Heart left ventricle (tissue), 16 donors: ENCODE results near the gene DNAJB7. TPM values are rescaled to one million over a fixed set of nuclear protein-coding genes. Genes with fewer than 3 reads are reported as not detected.
"Not testable (repeated sequence)": the region's sequence is repeated elsewhere in the genome, so short reads cannot be mapped to it uniquely, and the experiment has no call there.

Source experiments
- ATAC-seq, 4 donors: fragments of 200-7000 bp; cut with Tn5 transposase; one replicate each; pipeline ENCODE4 v1.9.1; 2020 to 2022; ENCODE audit warnings: moderate library complexity in 4 of 4, mild to moderate bottlenecking in 3 of 4, moderate number of reproducible peaks in 1 of 4
- DNase-seq, 5 donors: peaks; one replicate each; pipeline ENCODE4 v3.0.0-alpha.2; 2020
- H3K27ac ChIP-seq, 12 donors: fragments of 200-600 bp; sonication (generic) in 4 of 12; one replicate each; pipeline versions ENCODE4 v1.5.0 to v1.8.0; 2016 to 2022; ENCODE audit warnings: mild to moderate bottlenecking in 2 of 12
- H3K27me3 ChIP-seq, 9 donors: fragments of 200-600 bp; sonication (generic) in 2 of 9; one replicate each; pipeline versions ENCODE4 v1.5.1 to v1.8.0; 2016 to 2022; ENCODE audit warnings: mild to moderate bottlenecking in 3 of 9
- H3K36me3 ChIP-seq, 9 donors: fragments of 200-600 bp; sonication (generic) in 2 of 9; one replicate each; pipeline versions ENCODE4 v1.5.0 to v1.8.0; 2018 to 2022; ENCODE audit warnings: mild to moderate bottlenecking in 2 of 9
- H3K4me1 ChIP-seq, 12 donors: fragments of 200-600 bp; sonication (generic) in 4 of 12; one replicate each; pipeline versions ENCODE4 v1.5.0 to v1.8.0; 2016 to 2022; ENCODE audit warnings: mild to moderate bottlenecking in 3 of 12
- H3K4me3 ChIP-seq, 12 donors: fragments of 200-600 bp; sonication (generic) in 4 of 12; one replicate each; pipeline versions ENCODE4 v1.5.0 to v1.8.0; 2017 to 2022; ENCODE audit warnings: mild to moderate bottlenecking in 9 of 12, moderate library complexity in 4 of 12
- H3K9me3 ChIP-seq, 12 donors: fragments of 200-600 bp; sonication (generic) in 4 of 12; one replicate each; pipeline versions ENCODE4 v1.5.0 to v1.8.0; 2016 to 2022; ENCODE audit warnings: mild to moderate bottlenecking in 1 of 12
- POLR2A ChIP-seq, 2 donors: fragments of 450-650 bp; IDR thresholded peaks; one replicate each; pipeline ENCODE4 v1.6.1; 2017; ENCODE audit warnings: antibody characterized with exemption in 2 of 2, mild to moderate bottlenecking in 2 of 2, moderate library complexity in 2 of 2
- WGBS, 4 donors: extraction: QIAGEN DNeasy Blood & Tissue Kit in 2 of 4; methylation state at CpG; one replicate each; pipeline versions ENCODE4 v1.1.5 to v1.1.7; 2013 to 2018; 5-methylcytosine and 5-hydroxymethylcytosine counted together
- intact Hi-C, 10 donors: fragments of 100-400 bp; cut with DNase I; formaldehyde crosslinking; loops; one replicate each; pipeline versions ENCODE4 v1.11.1 to v1.14.2; 2022
- polyA plus RNA-seq, 2 donors: library from polyadenylated mRNA; stranded (reverse); fragments of 200-250 nt; gene quantifications; one replicate each; pipeline ENCODE4 v1.2.3, GENCODE V29; 2013
- total RNA-seq, 9 donors: library from RNA; depleted of rRNA in 2 of 9; stranded (reverse); fragments of >200 nt in 2 of 9; fragmentation: NEBNext Ultra II Directional in 3 of 9; extraction: Animal tissue kit (Norgen Biotek cat#: 25700) in 3 of 9; gene quantifications; one replicate each; pipeline versions ENCODE4 v1.1.0 to v1.2.4, GENCODE V29; 2016 to 2023
- TF ChIP-seq, protein P1 (sequence below), 12 donors: fragments of 200-600 bp; sonication (generic) in 4 of 12; IDR thresholded peaks; one replicate each; pipeline versions ENCODE4 v1.5.0 to v1.8.0; 2018 to 2022; ENCODE audit warnings: antibody characterized with exemption in 12 of 12, mild to moderate bottlenecking in 5 of 12
- donor health status: ischemic (EF 13 %, LVEDD 7.1; RV severe dilation, severe dysfunction).
- donor health status: healthy with polysubstance abuse.
- donor health status: DM: no; HTN: yes; CAD: no.
- donor health status: DM: no; HTN: no; CAD: no.
- donor health status: ischemic (EF 25% LVEDD 6.9; RV normal size, moderate dysfunction).
- donor health status: ischemic (EF 25% LVEDD 5.7; RV mildly dilated, moderate dysfunction).
- donor health status: healthy.
- donor health status: DM: yes; HTN: yes; CAD: no.
- donor health status: ischemic (EF 35%, LVEDD 5.7; RV mildly dilated, moderate dysfunction).
- donor health status: nonischemic (EF 11% LVEDD 7.7; RV severe dilation, severe dysfunction).
- donor health status: DM: yes; HTN: yes; CAD: no.
- donor health status: PGD.
- donor health status: ischemic (EF 29% LVEDD 5.4; RV normal size, mild dysfunction).
- donor health status: nonischemic (EF 23%, LVEDD 6.1; RV moderate dilation, normal function).

DNAJB7 gene
- total and polyA plus RNA-seq, 11 donors = not detected

DNA sequence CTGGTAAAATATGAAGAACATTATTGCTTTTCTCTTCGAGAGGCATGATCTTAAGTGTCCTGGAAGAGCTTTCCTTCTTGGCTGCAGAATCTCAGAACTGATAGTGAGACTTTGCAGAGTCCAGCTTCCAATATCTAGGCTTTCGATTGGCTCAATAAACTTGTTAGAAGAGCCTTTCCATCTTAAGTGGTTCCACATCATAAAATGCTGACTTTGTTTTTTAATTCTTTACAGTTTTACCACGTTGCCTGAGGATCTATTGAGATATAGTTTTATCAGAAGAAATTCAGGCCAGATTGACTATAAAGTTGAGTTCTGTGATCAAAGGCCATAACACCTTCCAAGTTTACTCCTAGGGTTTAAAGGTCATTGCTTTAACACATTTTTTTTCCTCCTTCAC lies 15.6 kb upstream of the DNAJB7 start:
- H3K9me3 ChIP-seq = no peaks in the 10 kb centered on the region
- no peaks in the 10 kb centered on the region for H3K27me3 ChIP-seq
- peaks cover 0 to 77% (median 21%) of the 10 kb centered on the region in 9 donors for H3K36me3 ChIP-seq
- ATAC-seq (no peak), DNase-seq (no peak)
- 76 to 81% (median 79%) methylated on average over 3 of the region's 3 CpGs for WGBS, 4 donors
- no peak overlapping the region for H3K27ac ChIP-seq
- no peaks in the 10 kb centered on the region for H3K4me1 ChIP-seq
- H3K4me3 ChIP-seq = no peak overlapping the region
- TF ChIP-seq, protein P1, sequence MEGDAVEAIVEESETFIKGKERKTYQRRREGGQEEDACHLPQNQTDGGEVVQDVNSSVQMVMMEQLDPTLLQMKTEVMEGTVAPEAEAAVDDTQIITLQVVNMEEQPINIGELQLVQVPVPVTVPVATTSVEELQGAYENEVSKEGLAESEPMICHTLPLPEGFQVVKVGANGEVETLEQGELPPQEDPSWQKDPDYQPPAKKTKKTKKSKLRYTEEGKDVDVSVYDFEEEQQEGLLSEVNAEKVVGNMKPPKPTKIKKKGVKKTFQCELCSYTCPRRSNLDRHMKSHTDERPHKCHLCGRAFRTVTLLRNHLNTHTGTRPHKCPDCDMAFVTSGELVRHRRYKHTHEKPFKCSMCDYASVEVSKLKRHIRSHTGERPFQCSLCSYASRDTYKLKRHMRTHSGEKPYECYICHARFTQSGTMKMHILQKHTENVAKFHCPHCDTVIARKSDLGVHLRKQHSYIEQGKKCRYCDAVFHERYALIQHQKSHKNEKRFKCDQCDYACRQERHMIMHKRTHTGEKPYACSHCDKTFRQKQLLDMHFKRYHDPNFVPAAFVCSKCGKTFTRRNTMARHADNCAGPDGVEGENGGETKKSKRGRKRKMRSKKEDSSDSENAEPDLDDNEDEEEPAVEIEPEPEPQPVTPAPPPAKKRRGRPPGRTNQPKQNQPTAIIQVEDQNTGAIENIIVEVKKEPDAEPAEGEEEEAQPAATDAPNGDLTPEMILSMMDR (IDR thresholded peaks at IDR 0.05) = no peak
- no peak for TF ChIP-seq POLR2A (IDR thresholded peaks at IDR 0.05)
- intact Hi-C loops = no loop called here

- WGBS, 4 donors = 54 to 81% (median 61%) methylated on average over 1 of the region's 1 CpG
- no peaks in the 10 kb centered on the region for H3K9me3 ChIP-seq
- TF ChIP-seq, protein P1 (IDR thresholded peaks at IDR 0.05) = no peak
- TF ChIP-seq POLR2A (IDR thresholded peaks at IDR 0.05) = no peak
- DNase-seq = no peak
- intact Hi-C loops = no loop called here
- H3K4me1 ChIP-seq = no peaks in the 10 kb centered on the region
- no peak overlapping the region for H3K27ac ChIP-seq
- H3K36me3 ChIP-seq = peaks cover 0 to 77% (median 16%) of the 10 kb centered on the region in 9 donors
- H3K27me3 ChIP-seq = no peaks in the 10 kb centered on the region
- H3K4me3 ChIP-seq = no peak overlapping the region
- ATAC-seq = no peak
Measured at GRCh38 chr22:40876907-40877306, 15.0 kb upstream of the DNAJB7 start.

- no peak overlapping the region for H3K27ac ChIP-seq
- H3K36me3 ChIP-seq = peaks cover 0 to 83% (median 26%) of the 10 kb centered on the region in 9 donors
- no peaks in the 10 kb centered on the region for H3K27me3 ChIP-seq
- WGBS, 4 donors = 92 to 99% (median 94%) methylated on average over 3 of the region's 3 CpGs
- intact Hi-C loops = no loop called here
- no peak for ATAC-seq
- no peaks in the 10 kb centered on the region for H3K4me1 ChIP-seq
- DNase-seq = no peak
- H3K9me3 ChIP-seq = no peaks in the 10 kb centered on the region
- H3K4me3 ChIP-seq = no peak overlapping the region
- TF ChIP-seq POLR2A (IDR thresholded peaks at IDR 0.05) = no peak
- TF ChIP-seq, protein P1 (IDR thresholded peaks at IDR 0.05) = no peak
Measured at GRCh38 chr22:40875111-40875510, 13.2 kb upstream of the DNAJB7 start.

DNA sequence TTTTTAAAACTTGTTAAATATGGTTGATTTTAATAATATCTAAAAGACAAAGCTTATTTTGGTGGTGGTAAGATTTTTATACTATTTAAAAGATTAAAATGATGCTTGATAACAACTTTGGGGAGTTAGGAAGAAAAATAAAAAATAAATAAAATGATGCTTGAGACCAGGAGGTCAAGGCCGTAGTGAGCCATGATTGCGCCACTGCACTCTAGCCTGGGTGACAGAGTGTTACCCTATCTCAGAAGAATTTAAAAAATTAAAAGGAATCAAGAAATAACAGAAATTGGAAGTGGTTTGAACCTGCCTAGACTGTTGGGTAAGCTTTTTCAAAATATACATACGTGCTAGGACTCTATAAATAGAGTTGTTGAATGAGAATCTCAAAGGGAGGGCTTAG lies 12.1 kb upstream of the DNAJB7 start:
- ATAC-seq (no peak), DNase-seq (no peak)
- intact Hi-C loops = no loop called here
- no peaks in the 10 kb centered on the region for H3K9me3 ChIP-seq
- no peaks in the 10 kb centered on the region for H3K4me1 ChIP-seq
- TF ChIP-seq, protein P1 (IDR thresholded peaks at IDR 0.05) = no peak
- TF ChIP-seq POLR2A (IDR thresholded peaks at IDR 0.05) = no peak
- no peak overlapping the region for H3K27ac ChIP-seq
- H3K27me3 ChIP-seq = no peaks in the 10 kb centered on the region
- H3K36me3 ChIP-seq = peaks cover 0 to 87% (median 36%) of the 10 kb centered on the region in 9 donors
- H3K4me3 ChIP-seq = no peak overlapping the region
- WGBS, 4 donors = 94 to 98% (median 95%) methylated on average over 3 of the region's 3 CpGs

- ATAC-seq, H3K27ac ChIP-seq, H3K27me3 ChIP-seq, H3K4me3 ChIP-seq, DNase-seq, intact Hi-C loops, H3K9me3 ChIP-seq: not testable (repeated sequence)
- Histone ChIP-seq H3K4me1 (peaks cover 0 to 10% (median 0%) of the 10 kb centered on the region in 12 donors), H3K36me3 (peaks cover 0 to 48% (median 28%) of the 10 kb centered on the region in 9 donors)
- WGBS, 4 donors = 85 to 96% (median 94%) methylated on average over 6 of the region's 6 CpGs
Measured at GRCh38 chr22:40868379-40868778, 6.5 kb upstream of the DNAJB7 start.
